Cardiac muscle cell (in vitro differentiated cells and primary cell): ENCODE results near the gene FAM43B. TPM values are rescaled to one million over a fixed set of nuclear protein-coding genes. Genes with fewer than 3 reads are reported as not detected.
"Not testable (repeated sequence)": the region's sequence is repeated elsewhere in the genome, so short reads cannot be mapped to it uniquely, and the experiment has no call there.

Experiments
- DNase-seq, 2 donors: peaks; one replicate each; pipeline versions ENCODE4 v3.0.0 to v3.0.0-alpha.2; 2010 to 2017; ENCODE audit warnings: low read depth in 1 of 2, low spot score in 1 of 2
- H3K27ac ChIP-seq: fragments of 200-600 bp; sonication (generic); 2 replicates; pipeline ENCODE4 v1.5.1; 2016
- H3K27me3 ChIP-seq: fragments of 200-600 bp; sonication (generic); 2 replicates; pipeline ENCODE4 v1.6.0; 2016; ENCODE audit warnings: control low read depth
- H3K36me3 ChIP-seq: fragments of 200-600 bp; sonication (generic); 2 replicates; pipeline ENCODE4 v1.5.1; 2016; ENCODE audit warnings: control low read depth
- H3K4me1 ChIP-seq: fragments of 200-600 bp; sonication (generic); 2 replicates; pipeline ENCODE4 v1.8.1; 2017; ENCODE audit warnings: low read depth, mild to moderate bottlenecking, mixed run types
- H3K4me3 ChIP-seq: fragments of 200-600 bp; sonication (generic); 2 replicates; pipeline ENCODE4 v1.5.1; 2016; ENCODE audit warnings: mild to moderate bottlenecking
- H3K9me3 ChIP-seq: fragments of 200-600 bp; sonication (generic); 2 replicates; pipeline ENCODE4 v1.5.1; 2017; ENCODE audit warnings: low read depth, mild to moderate bottlenecking, control low read depth
- polyA plus RNA-seq: library from polyadenylated mRNA; unstranded; fragments of >200 nt; fragmentation: Nextera tagmentation; extraction: Ambion mirVana; gene quantifications from 2 replicates; pipeline ENCODE4 v1.2.1, GENCODE V29; 2016
- total RNA-seq: library from RNA; depleted of rRNA; stranded (reverse); fragments of >200 nt; gene quantifications from 2 replicates; pipeline ENCODE4 v1.2.3, GENCODE V29; 2016
- TF ChIP-seq, protein P1 (sequence below): IDR thresholded peaks from 2 replicates; pipeline ENCODE4 v1.5.1; 2012; ENCODE audit warnings: low read depth, mild to moderate bottlenecking, low read length

FAM43B gene
- total and polyA plus RNA-seq, 2 experiments from 2014 or later, result 3.8 to 7.6 TPM

DNA sequence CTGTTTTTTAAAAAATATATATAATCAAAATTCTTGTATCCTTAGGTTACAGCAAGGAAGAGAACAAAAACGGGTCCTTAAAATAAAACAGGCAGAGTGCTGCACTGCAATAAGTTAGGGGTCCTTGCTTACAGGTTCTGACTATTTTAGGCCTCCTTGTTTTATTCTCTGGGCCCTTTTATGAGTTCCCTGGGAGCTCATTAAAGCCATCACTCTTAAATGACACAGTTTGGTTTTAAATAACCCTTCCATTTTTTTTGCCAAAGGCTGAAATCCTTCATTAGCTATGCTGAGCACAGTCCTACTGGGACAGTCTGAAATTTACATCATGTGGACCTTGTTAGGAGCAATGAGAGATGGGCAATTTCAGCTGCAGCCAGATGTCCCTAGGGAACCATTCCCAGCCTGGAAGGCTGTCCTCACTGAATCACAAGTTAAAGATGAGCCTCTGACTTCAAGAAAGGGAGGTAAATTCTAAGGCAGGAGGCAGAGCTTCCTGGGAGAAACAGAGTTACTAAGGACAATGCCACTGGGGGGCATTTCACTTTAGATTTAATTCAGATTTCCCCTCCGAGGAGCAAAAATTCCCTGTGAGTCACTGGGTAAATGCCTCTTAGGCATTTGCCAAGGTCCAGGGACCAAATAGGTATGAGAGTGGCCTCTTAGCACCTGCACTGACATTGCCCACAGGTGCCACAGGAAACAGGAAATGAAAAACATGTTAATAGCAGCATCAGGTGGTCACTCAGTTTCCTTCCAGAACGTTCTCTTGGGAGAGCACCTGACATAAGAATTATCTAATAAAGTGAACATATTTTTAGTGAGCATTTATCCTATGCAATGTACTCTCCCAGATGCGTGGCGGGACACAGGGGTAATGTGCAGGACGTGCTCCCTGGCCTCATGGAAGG, 40.6 kb upstream of the FAM43B start:
- Histone ChIP-seq H3K9me3 (no peaks in the 10 kb centered on the region), H3K27me3 (peaks cover 60% of the 10 kb centered on the region), H3K27ac (no peak overlapping the region), H3K4me3 (no peak overlapping the region), H3K36me3 (no peaks in the 10 kb centered on the region), H3K4me1 (peaks cover 5% of the 10 kb centered on the region)
- no peak for DNase-seq
- TF ChIP-seq, protein P1, sequence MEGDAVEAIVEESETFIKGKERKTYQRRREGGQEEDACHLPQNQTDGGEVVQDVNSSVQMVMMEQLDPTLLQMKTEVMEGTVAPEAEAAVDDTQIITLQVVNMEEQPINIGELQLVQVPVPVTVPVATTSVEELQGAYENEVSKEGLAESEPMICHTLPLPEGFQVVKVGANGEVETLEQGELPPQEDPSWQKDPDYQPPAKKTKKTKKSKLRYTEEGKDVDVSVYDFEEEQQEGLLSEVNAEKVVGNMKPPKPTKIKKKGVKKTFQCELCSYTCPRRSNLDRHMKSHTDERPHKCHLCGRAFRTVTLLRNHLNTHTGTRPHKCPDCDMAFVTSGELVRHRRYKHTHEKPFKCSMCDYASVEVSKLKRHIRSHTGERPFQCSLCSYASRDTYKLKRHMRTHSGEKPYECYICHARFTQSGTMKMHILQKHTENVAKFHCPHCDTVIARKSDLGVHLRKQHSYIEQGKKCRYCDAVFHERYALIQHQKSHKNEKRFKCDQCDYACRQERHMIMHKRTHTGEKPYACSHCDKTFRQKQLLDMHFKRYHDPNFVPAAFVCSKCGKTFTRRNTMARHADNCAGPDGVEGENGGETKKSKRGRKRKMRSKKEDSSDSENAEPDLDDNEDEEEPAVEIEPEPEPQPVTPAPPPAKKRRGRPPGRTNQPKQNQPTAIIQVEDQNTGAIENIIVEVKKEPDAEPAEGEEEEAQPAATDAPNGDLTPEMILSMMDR, result no peak

DNA sequence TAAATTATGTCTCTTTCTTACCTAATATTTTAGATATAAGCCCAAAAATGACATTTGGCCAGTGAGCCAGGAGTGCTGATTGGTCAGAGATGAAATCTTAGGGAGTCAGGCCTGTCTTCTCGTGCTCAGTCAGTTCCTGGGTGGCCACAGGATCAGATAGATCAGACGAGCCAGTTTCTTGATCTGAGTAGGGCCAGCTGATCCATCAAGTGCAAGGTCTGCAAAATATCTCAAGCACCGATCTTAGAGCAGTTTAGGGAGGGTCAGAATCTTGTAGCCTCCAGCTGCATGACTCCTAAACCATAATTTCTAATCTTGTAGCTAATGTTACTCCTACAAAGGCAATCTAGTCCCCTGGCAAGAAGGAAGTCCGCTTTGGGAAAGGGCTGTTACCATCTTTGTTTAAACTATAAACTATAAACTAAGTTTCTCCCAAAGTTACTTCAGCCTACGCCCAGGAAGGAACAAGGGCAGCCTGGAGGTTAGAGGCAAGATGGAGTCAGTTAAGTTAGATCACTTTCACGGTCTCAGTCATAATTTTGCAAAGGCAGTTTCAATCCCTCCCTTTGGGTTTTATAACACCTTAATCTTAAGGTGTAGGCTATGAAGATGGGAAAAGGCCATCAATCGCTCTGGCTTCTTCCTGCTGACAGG, 32.6 kb upstream of the FAM43B start:
- H3K36me3 ChIP-seq, H3K4me3 ChIP-seq, H3K4me1 ChIP-seq, DNase-seq, H3K27ac ChIP-seq, H3K9me3 ChIP-seq: not testable (repeated sequence)
- peaks cover 24% of the 10 kb centered on the region for H3K27me3 ChIP-seq

DNA sequence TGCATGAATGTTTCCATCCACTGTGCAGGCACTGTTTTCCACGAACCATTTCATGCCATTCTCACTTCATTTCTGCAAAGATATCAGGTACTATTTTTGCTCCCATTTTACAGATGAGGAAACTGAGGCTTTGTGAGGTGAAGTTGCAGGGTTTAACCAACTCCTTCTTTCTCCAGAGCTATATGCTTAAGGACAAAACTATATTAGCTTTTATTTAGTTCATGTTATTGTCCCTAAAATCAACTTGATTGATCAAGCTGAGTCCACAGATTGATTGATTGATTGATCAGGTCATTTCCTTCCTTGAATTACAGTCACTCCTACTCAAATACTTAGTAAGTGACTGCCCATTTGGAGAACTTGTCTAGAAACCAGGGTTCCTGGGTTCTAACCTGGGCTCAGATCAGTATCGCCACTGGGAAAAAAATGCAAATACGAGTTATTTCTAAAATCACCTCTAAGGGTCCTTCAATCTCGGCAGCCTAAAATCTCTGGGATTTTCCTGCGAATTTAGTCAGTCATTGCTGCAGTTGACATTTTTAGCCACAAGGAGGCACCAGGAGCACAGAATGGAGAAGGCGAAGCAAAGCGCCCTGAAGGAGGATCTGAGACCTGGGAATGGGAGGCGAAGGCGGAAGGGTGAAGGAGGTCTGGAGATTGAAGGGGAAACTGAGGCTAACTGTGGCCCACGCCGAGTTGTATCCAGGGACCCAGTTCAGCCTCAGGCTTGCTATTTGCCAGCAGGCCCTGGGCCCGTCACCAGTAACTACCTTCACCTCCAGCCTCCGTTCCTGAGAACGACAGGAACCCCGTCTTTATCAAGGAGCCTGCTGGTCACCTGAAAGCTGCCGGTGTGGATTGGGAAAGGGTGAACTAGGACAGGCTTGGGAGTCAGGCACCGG, 30.2 kb upstream of the FAM43B start:
- Histone ChIP-seq H3K9me3 (no peaks in the 10 kb centered on the region), H3K4me1 (no peaks in the 10 kb centered on the region), H3K4me3 (no peak overlapping the region), H3K27ac (no peak overlapping the region), H3K36me3 (no peaks in the 10 kb centered on the region), H3K27me3 (peaks cover 36% of the 10 kb centered on the region)
- peak; percentile 84 to 85 for DNase-seq
- TF ChIP-seq, protein P1, result peak; percentile 87

DNA sequence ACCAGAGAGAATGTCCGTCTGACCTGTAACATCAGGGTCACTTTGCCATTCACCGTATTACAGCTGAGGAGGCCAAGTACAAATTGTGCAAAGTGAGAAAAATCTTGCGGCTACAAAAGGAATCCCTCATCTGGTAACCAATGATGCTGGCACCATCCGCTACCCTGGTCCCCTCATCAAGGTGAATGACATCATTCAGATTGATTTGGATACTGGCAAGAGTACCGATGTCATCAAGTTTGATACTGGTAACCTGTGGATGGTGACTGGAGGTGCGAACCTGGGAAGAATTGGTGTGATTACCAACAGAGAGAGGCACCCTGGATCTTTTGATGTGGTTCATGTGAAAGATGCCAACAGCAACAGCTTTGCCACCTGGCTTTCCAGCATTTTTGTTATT, 26.1 kb upstream of the FAM43B start:
- H3K27ac ChIP-seq, result no peak overlapping the region
- H3K9me3 ChIP-seq, result no peaks in the 10 kb centered on the region
- H3K4me1 ChIP-seq, result no peaks in the 10 kb centered on the region
- peaks cover 41% of the 10 kb centered on the region for H3K27me3 ChIP-seq
- no peaks in the 10 kb centered on the region for H3K36me3 ChIP-seq
- H3K4me3 ChIP-seq, result no peak overlapping the region
- DNase-seq, result no peak
- TF ChIP-seq, protein P1, result no peak

DNA sequence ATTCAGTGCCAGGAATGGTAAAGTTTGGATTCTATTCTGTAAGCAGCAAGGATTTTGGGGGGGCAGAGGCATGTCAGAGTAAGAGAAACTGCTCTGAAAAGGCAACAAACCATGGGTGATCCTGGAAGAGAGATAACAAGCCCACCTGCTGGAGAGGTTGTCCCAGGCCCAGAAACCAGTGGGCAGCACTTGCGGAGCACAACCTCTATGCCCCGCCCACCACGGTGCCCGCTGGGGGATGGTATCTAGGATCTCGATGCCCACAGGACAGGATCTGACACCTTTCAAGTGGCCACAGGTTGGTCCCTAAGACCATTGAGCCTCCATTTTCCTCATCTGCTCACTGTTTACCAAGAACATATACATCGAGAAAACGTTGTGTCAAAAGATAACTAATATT, 24.2 kb upstream of the FAM43B start:
- TF ChIP-seq, protein P1, result no peak
- no peak for DNase-seq
- Histone ChIP-seq H3K4me3 (no peak overlapping the region), H3K4me1 (no peaks in the 10 kb centered on the region), H3K27ac (no peak overlapping the region), H3K36me3 (no peaks in the 10 kb centered on the region), H3K9me3 (no peaks in the 10 kb centered on the region), H3K27me3 (peaks cover 49% of the 10 kb centered on the region)
